Activated CD4-positive, alpha-beta T cell treated with anti-CD3 and anti-CD28 coated beads, Interleukin-2, amount 50 U/mL, for 16 hours (primary cell): ENCODE measurements around the gene DNALI1.
"Not testable (repeated sequence)": the region's sequence is repeated elsewhere in the genome, so short reads cannot be mapped to it uniquely, and the experiment has no call there.

ENCODE experiments used
- DNase-seq: peaks from one replicate; pipeline ENCODE4 v3.0.0-alpha.2; 2020

DNALI1 gene

GRCh38 chr1:37557402-37557801 is 662 bp downstream of the DNALI1 start:
- DNase-seq = no peak

- DNase-seq = no peak
Observed at GRCh38 chr1:37558411-37558810, 1.7 kb downstream of the DNALI1 start.

- no peak for DNase-seq
Observed at GRCh38 chr1:37559080-37559479, 2.3 kb downstream of the DNALI1 start.

GRCh38 chr1:37559957-37560379 is 3.2 kb downstream of the DNALI1 start:
- not testable (repeated sequence) for DNase-seq

- DNase-seq = no peak
Observed at GRCh38 chr1:37560401-37561132, 3.8 kb downstream of the DNALI1 start.

- DNase-seq = peak; percentile 39
Observed at GRCh38 chr1:37561133-37562132, 4.7 kb downstream of the DNALI1 start.

GRCh38 chr1:37562984-37563383 is 6.2 kb downstream of the DNALI1 start:
- no peak for DNase-seq

GRCh38 chr1:37564892-37565291 is 8.2 kb downstream of the DNALI1 start:
- no peak for DNase-seq

- DNase-seq = no peak
Observed at GRCh38 chr1:37567023-37567422, 10.3 kb downstream of the DNALI1 start.

- peak; percentile 55 for DNase-seq
Observed at GRCh38 chr1:37570528-37571334, 14.0 kb downstream of the DNALI1 start.

GRCh38 chr1:37574834-37575480 is 18.2 kb downstream of the DNALI1 start:
- peak; percentile 83 for DNase-seq

- peak; percentile 50 for DNase-seq
Observed at GRCh38 chr1:37575692-37576091, 19.0 kb downstream of the DNALI1 start.

- DNase-seq = not testable (repeated sequence)
Observed at GRCh38 chr1:37584544-37584943, 27.8 kb downstream of the DNALI1 start.

GRCh38 chr1:37588939-37589338 is 32.2 kb downstream of the DNALI1 start:
- DNase-seq = no peak

GRCh38 chr1:37593726-37594125 is 37.0 kb downstream of the DNALI1 start:
- no peak for DNase-seq

- DNase-seq = peak; percentile 98
Observed at GRCh38 chr1:37595440-37596181, 38.9 kb downstream of the DNALI1 start, which contains the start of gene GNL2. GNL2 (minus strand) TSS chr1:37595937; CDS start chr1:37595822, 115 bp downstream.

GRCh38 chr1:37596182-37596667 is 39.5 kb downstream of the DNALI1 start:
- no peak for DNase-seq

- no peak for DNase-seq
Observed at GRCh38 chr1:37599940-37600339, 43.2 kb downstream of the DNALI1 start.

- DNase-seq = no peak
Observed at GRCh38 chr1:37601441-37601840, 44.7 kb downstream of the DNALI1 start.

GRCh38 chr1:37602750-37603694 is 46.3 kb downstream of the DNALI1 start:
- peak; percentile 55 for DNase-seq
